GM21390 (cell line): Measurements from ENCODE around the gene TULP1.
"Not testable (repeated sequence)": the region's sequence is repeated elsewhere in the genome, so short reads cannot be mapped to it uniquely, and the experiment has no call there.

Source experiments
- ATAC-seq: cut with Tn5 transposase; IDR thresholded peaks from one replicate; pipeline ENCODE4 v1.9.1; 2021; ENCODE audit not compliant: unreplicated experiment

Gene TULP1

GRCh38 chr6:35512740-35513139 lies at the start of gene TULP1:
TULP1 (minus strand) TSS chr6:35512896; CDS start chr6:35512858, 38 bp downstream.
- ATAC-seq, result no peak

GRCh38 chr6:35562060-35562459 lies 49.4 kb upstream of the TULP1 start:
- no peak for ATAC-seq

- no peak for ATAC-seq
Observed at GRCh38 chr6:35561113-35561512, 48.4 kb upstream of the TULP1 start.

- no peak for ATAC-seq
Observed at GRCh38 chr6:35558571-35558970, 45.9 kb upstream of the TULP1 start.

GRCh38 chr6:35557239-35557638 lies 44.5 kb upstream of the TULP1 start:
- ATAC-seq, result no peak

GRCh38 chr6:35554811-35555210 lies 42.1 kb upstream of the TULP1 start:
- no peak for ATAC-seq

GRCh38 chr6:35553315-35553714 lies 40.6 kb upstream of the TULP1 start:
- no peak for ATAC-seq

- ATAC-seq, result no peak
Observed at GRCh38 chr6:35552285-35552917, 39.7 kb upstream of the TULP1 start.

- ATAC-seq, result no peak
Observed at GRCh38 chr6:35550437-35550836, 37.7 kb upstream of the TULP1 start.

- no peak for ATAC-seq
Observed at GRCh38 chr6:35547676-35548075, 35.0 kb upstream of the TULP1 start.

GRCh38 chr6:35544769-35545361 lies 32.2 kb upstream of the TULP1 start:
- ATAC-seq, result no peak

GRCh38 chr6:35543459-35544193 lies 30.9 kb upstream of the TULP1 start:
- no peak for ATAC-seq

GRCh38 chr6:35541836-35542235 lies 29.1 kb upstream of the TULP1 start:
- no peak for ATAC-seq

- ATAC-seq, result no peak
Observed at GRCh38 chr6:35539223-35539622, 26.5 kb upstream of the TULP1 start.

GRCh38 chr6:35535847-35536246 lies 23.2 kb upstream of the TULP1 start:
- ATAC-seq, result not testable (repeated sequence)

GRCh38 chr6:35534407-35535170 lies 21.9 kb upstream of the TULP1 start:
- no peak for ATAC-seq

- ATAC-seq, result no peak
Observed at GRCh38 chr6:35533981-35534380, 21.3 kb upstream of the TULP1 start.

- no peak for ATAC-seq
Observed at GRCh38 chr6:35532126-35532525, 19.4 kb upstream of the TULP1 start.

GRCh38 chr6:35524380-35525020 lies 11.8 kb upstream of the TULP1 start:
- no peak for ATAC-seq

GRCh38 chr6:35522660-35523658 lies 10.3 kb upstream of the TULP1 start:
- no peak for ATAC-seq
